Sigmoid colon (tissue), 7 donors: ENCODE results near the gene FAM118A. TPM values are rescaled to one million over a fixed set of nuclear protein-coding genes. Genes with fewer than 3 reads are reported as not detected.

Experiments
- DNase-seq: peaks from one replicate; pipeline ENCODE4 v3.0.0-alpha.2; 2019
- H3K27ac ChIP-seq, 4 donors: fragments of 200-600 bp; sonication (generic); one replicate each; pipeline ENCODE4 v1.5.1; 2016 to 2019; ENCODE audit warnings: mild to moderate bottlenecking in 1 of 4
- H3K27me3 ChIP-seq, 3 donors: fragments of 200-600 bp; sonication (generic); one replicate each; pipeline ENCODE4 v1.5.1; 2019; ENCODE audit warnings: mild to moderate bottlenecking in 1 of 3
- H3K36me3 ChIP-seq, 4 donors: fragments of 200-600 bp; sonication (generic); one replicate each; pipeline ENCODE4 v1.5.1; 2016 to 2019
- H3K4me1 ChIP-seq, 4 donors: fragments of 200-600 bp; sonication (generic); one replicate each; pipeline ENCODE4 v1.5.1; 2017 to 2019
- H3K4me3 ChIP-seq, 4 donors: fragments of 200-600 bp; sonication (generic); one replicate each; pipeline ENCODE4 v1.5.1; 2017 to 2019; ENCODE audit warnings: mild to moderate bottlenecking in 2 of 4, moderate library complexity in 1 of 4
- H3K9me3 ChIP-seq, 4 donors: fragments of 200-600 bp in 3 of 4; sonication (generic) in 3 of 4; one replicate each; pipeline versions ENCODE4 v1.5.1 to v1.6.1; 2013 to 2019
- EP300 ChIP-seq, 4 donors: sonication (generic); formaldehyde crosslinking; IDR thresholded peaks; one replicate each; pipeline ENCODE4 v1.6.1; 2017; ENCODE audit warnings: antibody characterized with exemption in 4 of 4
- POLR2A ChIP-seq, 2 donors: fragments of 450-650 bp; IDR thresholded peaks; one replicate each; pipeline ENCODE4 v1.6.1; 2016; ENCODE audit warnings: antibody characterized with exemption in 2 of 2, mild to moderate bottlenecking in 2 of 2, moderate library complexity in 2 of 2
- POLR2AphosphoS5 ChIP-seq, 4 donors: sonication (generic); formaldehyde crosslinking; IDR thresholded peaks; one replicate each; pipeline ENCODE4 v1.6.1; 2017; ENCODE audit warnings: antibody characterized with exemption in 4 of 4
- WGBS, 2 donors: extraction: QIAGEN DNeasy Blood & Tissue Kit; methylation state at CpG; one replicate each; pipeline ENCODE4 v1.1.7; 2013; 5-methylcytosine and 5-hydroxymethylcytosine counted together
- intact Hi-C: fragments of 100-400 bp; cut with DNase I; formaldehyde crosslinking; loops from one replicate; pipeline ENCODE4 v1.15.1; 2023
- polyA plus RNA-seq, 3 donors: library from polyadenylated mRNA; stranded (reverse); fragments of 200-250 nt; gene quantifications; one replicate each; pipeline ENCODE4 v1.2.3, GENCODE V29; 2013
- total RNA-seq, 4 donors: library from RNA; depleted of rRNA; stranded (reverse); fragments of >200 nt; gene quantifications; one replicate each; pipeline ENCODE4 v1.1.0, GENCODE V29; 2016
- TF ChIP-seq, protein P1 (sequence below), 4 experiments: fragments of 450-650 bp in 3 of 4; fragments of 200-600 bp in 1 of 4; IDR thresholded peaks; one replicate each; pipeline ENCODE4 v1.5.1; 2016 to 2019; ENCODE audit warnings: antibody characterized with exemption in 4 of 4, mild to moderate bottlenecking in 3 of 4, moderate library complexity in 2 of 4
- donor health status: healthy with polysubstance abuse.
- donor health status: Bipolar disorder and iron deficiency.
- donor health status: healthy.

FAM118A gene
- total and polyA plus RNA-seq, 7 donors = 7.2 to 126 (median 18.8) TPM

DNA sequence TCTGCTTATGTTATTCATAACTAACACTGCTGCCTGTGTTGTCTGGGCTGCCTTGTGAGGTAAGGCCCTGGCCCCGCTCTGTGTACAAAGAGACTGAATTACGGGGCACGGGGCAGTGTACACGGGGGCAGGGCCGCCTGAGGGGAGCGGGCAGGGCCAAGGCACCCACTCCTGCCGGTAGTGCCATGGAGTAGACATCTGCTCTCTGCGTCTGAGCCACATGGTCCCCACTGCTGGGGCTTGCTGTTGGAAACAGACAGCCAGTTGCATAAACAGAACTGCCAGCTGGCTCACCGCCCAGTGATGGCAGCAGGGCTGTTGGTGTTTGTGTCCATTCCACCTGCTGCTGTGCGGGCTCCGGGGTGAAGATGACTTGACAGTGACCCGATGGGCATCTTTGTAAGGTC, 19.8 kb downstream of the FAM118A start:
- intact Hi-C loops = no loop called here
- Histone ChIP-seq H3K27ac (peak overlapping the region in 3 of 4 donors; percentile 36 to 65 (median 52)), H3K27me3 (no peaks in the 10 kb centered on the region), H3K36me3 (peaks cover under 1 to 62% (median 12%) of the 10 kb centered on the region in 4 donors), H3K4me3 (no peak overlapping the region), H3K4me1 (peaks cover 0 to 15% (median 10%) of the 10 kb centered on the region in 4 donors), H3K9me3 (no peaks in the 10 kb centered on the region)
- TF ChIP-seq POLR2AphosphoS5 (IDR thresholded peaks at IDR 0.05) (peak in 2 of 4 donors; percentile 7 to 44), POLR2A (IDR thresholded peaks at IDR 0.05) (no peak), EP300 (IDR thresholded peaks at IDR 0.05) (no peak)
- TF ChIP-seq, protein P1, sequence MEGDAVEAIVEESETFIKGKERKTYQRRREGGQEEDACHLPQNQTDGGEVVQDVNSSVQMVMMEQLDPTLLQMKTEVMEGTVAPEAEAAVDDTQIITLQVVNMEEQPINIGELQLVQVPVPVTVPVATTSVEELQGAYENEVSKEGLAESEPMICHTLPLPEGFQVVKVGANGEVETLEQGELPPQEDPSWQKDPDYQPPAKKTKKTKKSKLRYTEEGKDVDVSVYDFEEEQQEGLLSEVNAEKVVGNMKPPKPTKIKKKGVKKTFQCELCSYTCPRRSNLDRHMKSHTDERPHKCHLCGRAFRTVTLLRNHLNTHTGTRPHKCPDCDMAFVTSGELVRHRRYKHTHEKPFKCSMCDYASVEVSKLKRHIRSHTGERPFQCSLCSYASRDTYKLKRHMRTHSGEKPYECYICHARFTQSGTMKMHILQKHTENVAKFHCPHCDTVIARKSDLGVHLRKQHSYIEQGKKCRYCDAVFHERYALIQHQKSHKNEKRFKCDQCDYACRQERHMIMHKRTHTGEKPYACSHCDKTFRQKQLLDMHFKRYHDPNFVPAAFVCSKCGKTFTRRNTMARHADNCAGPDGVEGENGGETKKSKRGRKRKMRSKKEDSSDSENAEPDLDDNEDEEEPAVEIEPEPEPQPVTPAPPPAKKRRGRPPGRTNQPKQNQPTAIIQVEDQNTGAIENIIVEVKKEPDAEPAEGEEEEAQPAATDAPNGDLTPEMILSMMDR (IDR thresholded peaks at IDR 0.05) = no peak
- WGBS, 2 donors = 84 to 86% methylated on average over 12 of the region's 12 CpGs
- DNase-seq = peak; percentile 92

DNA sequence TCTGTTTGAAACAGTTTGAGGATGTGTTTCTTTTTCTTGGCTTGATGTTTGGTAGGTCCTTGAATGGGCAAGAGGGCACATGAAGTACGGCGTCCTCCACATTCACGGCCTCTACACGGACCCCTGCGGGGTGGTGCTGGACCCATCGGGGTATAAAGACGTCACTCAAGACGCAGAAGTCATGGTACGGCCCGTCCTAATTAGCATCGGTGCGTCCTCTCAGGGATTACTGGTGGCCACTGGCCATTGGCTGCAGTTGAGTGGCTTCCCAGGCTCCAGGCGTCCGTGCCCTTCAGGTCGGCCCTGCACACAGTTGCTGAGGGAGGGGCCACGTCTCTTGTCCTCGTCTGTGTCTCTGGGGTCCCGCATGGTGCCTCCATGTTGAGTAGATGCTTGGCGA, 20.8 kb downstream of the FAM118A start:
- no peak for DNase-seq

GRCh38 chr22:45331486-45331885, 21.8 kb downstream of the FAM118A start:
- Histone ChIP-seq H3K27me3 (no peaks in the 10 kb centered on the region), H3K36me3 (peaks cover 0 to 67% (median 14%) of the 10 kb centered on the region in 4 donors), H3K4me1 (peaks cover 0 to 23% (median 15%) of the 10 kb centered on the region in 4 donors), H3K27ac (no peak overlapping the region), H3K9me3 (no peaks in the 10 kb centered on the region), H3K4me3 (no peak overlapping the region)
- intact Hi-C loops = no loop called here
- WGBS, 2 donors = 88 to 95% methylated on average over 9 of the region's 9 CpGs
- DNase-seq = no peak
- TF ChIP-seq POLR2A (IDR thresholded peaks at IDR 0.05) (no peak), EP300 (IDR thresholded peaks at IDR 0.05) (no peak), POLR2AphosphoS5 (IDR thresholded peaks at IDR 0.05) (no peak)
- TF ChIP-seq, protein P1 (IDR thresholded peaks at IDR 0.05) = no peak

More for the DNA sequence above, 20.8 kb downstream of the FAM118A start:
- Histone ChIP-seq H3K36me3 (peaks cover 0 to 69% (median 16%) of the 10 kb centered on the region in 4 donors), H3K9me3 (no peaks in the 10 kb centered on the region), H3K4me3 (no peak overlapping the region), H3K4me1 (peaks cover 0 to 15% (median 10%) of the 10 kb centered on the region in 4 donors), H3K27me3 (no peaks in the 10 kb centered on the region), H3K27ac (no peak overlapping the region)
- 96 to 97% methylated on average over 19 of the region's 19 CpGs for WGBS, 2 donors
- intact Hi-C loops = no loop called here
- TF ChIP-seq EP300 (IDR thresholded peaks at IDR 0.05) = no peak
- TF ChIP-seq, protein P1 (IDR thresholded peaks at IDR 0.05) = no peak
- TF ChIP-seq POLR2A (IDR thresholded peaks at IDR 0.05) = no peak
- no peak for TF ChIP-seq POLR2AphosphoS5 (IDR thresholded peaks at IDR 0.05)

DNA sequence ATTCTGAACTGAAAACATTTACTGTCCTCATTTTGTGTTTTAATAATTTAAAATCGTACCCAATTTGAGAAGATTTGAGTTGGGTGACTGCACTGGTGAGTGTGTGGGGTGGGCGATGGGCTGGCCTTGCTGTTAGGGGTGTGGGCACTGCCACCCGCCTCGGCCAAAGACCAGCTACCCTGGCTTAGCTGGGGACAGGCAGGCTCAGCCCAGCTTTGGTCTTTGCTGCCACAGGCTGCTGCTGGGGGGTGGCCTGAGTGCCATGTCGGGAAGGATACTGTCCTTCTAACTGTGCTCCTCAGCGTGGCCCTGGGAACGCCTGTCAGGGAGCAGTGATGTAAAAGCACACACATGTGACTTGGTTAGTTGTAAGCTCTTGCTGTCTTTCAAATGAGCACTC, 22.3 kb downstream of the FAM118A start:
- no peaks in the 10 kb centered on the region for H3K27me3 ChIP-seq
- no peak overlapping the region for H3K4me3 ChIP-seq
- intact Hi-C loops = no loop called here
- peaks cover 0 to 28% (median 20%) of the 10 kb centered on the region in 4 donors for H3K4me1 ChIP-seq
- TF ChIP-seq POLR2AphosphoS5 (IDR thresholded peaks at IDR 0.05) = no peak
- TF ChIP-seq, protein P1 (IDR thresholded peaks at IDR 0.05) = no peak
- no peaks in the 10 kb centered on the region for H3K9me3 ChIP-seq
- peaks cover 0 to 66% (median 14%) of the 10 kb centered on the region in 4 donors for H3K36me3 ChIP-seq
- 95 to 96% methylated on average over 7 of the region's 7 CpGs for WGBS, 2 donors
- no peak for DNase-seq
- no peak overlapping the region for H3K27ac ChIP-seq

DNA sequence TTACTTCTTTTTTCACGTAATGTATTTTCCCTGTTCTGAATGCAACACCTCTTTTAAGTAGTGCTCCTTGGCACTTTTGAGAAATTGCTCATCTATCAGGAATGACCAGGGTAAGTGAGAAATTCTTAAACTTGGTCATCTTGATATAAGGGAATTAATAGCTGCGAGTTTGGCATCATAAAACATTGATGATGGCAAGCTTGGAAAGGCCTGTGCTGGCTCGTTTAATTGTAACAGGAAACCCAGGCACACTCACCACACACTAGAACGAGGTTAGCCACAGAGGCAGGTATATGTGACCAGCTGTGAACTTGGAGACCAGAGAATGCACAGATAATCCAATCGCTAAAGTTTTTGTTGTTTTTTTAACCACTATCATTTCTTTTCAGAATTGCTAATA, 24.3 kb downstream of the FAM118A start:
- no peaks in the 10 kb centered on the region for H3K27me3 ChIP-seq
- intact Hi-C loops = no loop called here
- H3K4me3 ChIP-seq = no peak overlapping the region
- H3K9me3 ChIP-seq = no peaks in the 10 kb centered on the region
- no peak for TF ChIP-seq EP300 (IDR thresholded peaks at IDR 0.05)
- TF ChIP-seq POLR2A (IDR thresholded peaks at IDR 0.05) = no peak
- no peak for TF ChIP-seq POLR2AphosphoS5 (IDR thresholded peaks at IDR 0.05)
- TF ChIP-seq, protein P1 (IDR thresholded peaks at IDR 0.05) = no peak
- H3K36me3 ChIP-seq = peaks cover 0 to 73% (median 21%) of the 10 kb centered on the region in 4 donors
- H3K4me1 ChIP-seq = peaks cover 0 to 32% (median 24%) of the 10 kb centered on the region in 4 donors
- WGBS, 2 donors = 60 to 68% methylated on average over 5 of the region's 5 CpGs
- H3K27ac ChIP-seq = no peak overlapping the region
- DNase-seq = no peak
